ENCODE data around the gene CEP112. TPM values are rescaled to one million over a fixed set of nuclear protein-coding genes. Genes with fewer than 3 reads are reported as not detected.

CEP112 gene
- total and polyA plus RNA-seq, 2 donors (not counting 3 experiments of a cell fraction or from before 2014, with no cell fraction given): 1.5 to 25.3 TPM

GRCh38 chr17:66135219-66135618 is 56.7 kb downstream of the CEP112 start:
- no peaks in the 10 kb centered on the region for H3K36me3 ChIP-seq (ENCODE audit: control insufficient read depth in 2 of 2, extremely low read depth in 1 of 2, insufficient read depth in 2 of 2, low read length in 2 of 2)
- POLR2A ChIA-PET: no interaction called here
- H3K4me1 ChIP-seq (ENCODE audit: control insufficient read depth, extremely low read depth, insufficient read depth, low read length): no peaks in the 10 kb centered on the region
- H3K9ac ChIP-seq (replicated peaks; ENCODE audit: extremely low read depth, insufficient read depth, low read length): no peak overlapping the region
- no peaks in the 10 kb centered on the region for H3K9me3 ChIP-seq (replicated peaks; ENCODE audit: control insufficient read depth, insufficient read depth, low read length)
- no TSS peak for BruUV-seq (replicated peaks)
- DNase-seq (ENCODE audit: low read depth, low spot score) (no peak), FAIRE-seq (no peak)
- TF ChIP-seq FOS (IDR thresholded peaks at IDR 0.05; ENCODE audit: borderline replicate concordance, insufficient read depth, low read length): no peak
- no peak for TF ChIP-seq POLR2AphosphoS5 (IDR thresholded peaks at IDR 0.05; ENCODE audit: insufficient read depth, low read depth, low read length)
- TF ChIP-seq POLR2A (IDR thresholded peaks at IDR 0.05; ENCODE audit: low read depth, low read length): no peak
- no peak for TF ChIP-seq MYC (IDR thresholded peaks at IDR 0.05; ENCODE audit: low read depth, low read length)
- no peak for TF ChIP-seq GATA2 (IDR thresholded peaks at IDR 0.05; ENCODE audit: insufficient read depth, insufficient read length, low read depth, low read length)
- no peak for TF ChIP-seq JUN (IDR thresholded peaks at IDR 0.05; ENCODE audit: borderline replicate concordance, insufficient read depth, insufficient read length, low read depth)
- TF ChIP-seq EZH2 (IDR thresholded peaks at IDR 0.05; ENCODE audit: borderline replicate concordance, low read depth, low read length, severe bottlenecking): no peak
- H3K79me2 ChIP-seq (ENCODE audit: control insufficient read depth, insufficient read depth, low read length): no peaks in the 10 kb centered on the region
- no peak overlapping the region for H3K4me2 ChIP-seq (ENCODE audit: insufficient read depth, low read length)
- no peaks in the 10 kb centered on the region for H3K27me3 ChIP-seq (ENCODE audit: control insufficient read depth in 2 of 2, insufficient read depth in 2 of 2, low read length in 2 of 2)
- H2AFZ ChIP-seq (ENCODE audit: low read depth, low read length): no peak overlapping the region
- dilution Hi-C loops (cut with MboI; ENCODE audit: extremely low pct_ligation_motif_present, low sequenced_read_pairs) (no loop called here), intact Hi-C loops (cut with micrococcal nuclease) (no loop called here)
- CTCF ChIA-PET: interaction anchor here (1.3 to 1.6 kb wide), 2 partner anchors 13 kb away, joined by 3 read pairs; no protein-coding TSS in a partner anchor
- H3K27ac ChIP-seq (ENCODE audit: insufficient read depth, low read depth, low read length): no peak overlapping the region
- H3K9me1 ChIP-seq (replicated peaks; ENCODE audit: control insufficient read depth, extremely low read depth, insufficient read depth, low read length): no peaks in the 10 kb centered on the region
- no peak overlapping the region for H3K4me3 ChIP-seq (replicated peaks in 1 of 3; ENCODE audit: insufficient read depth in 1 of 3, low read depth in 1 of 3, low read length in 3 of 3)
- H4K20me1 ChIP-seq (replicated peaks; ENCODE audit: control insufficient read depth, extremely low read depth, insufficient read depth, low read length): no peaks in the 10 kb centered on the region

GRCh38 chr17:66129759-66130158 is 62.2 kb downstream of the CEP112 start:
- Histone ChIP-seq H3K27ac (ENCODE audit: insufficient read depth, low read depth, low read length) (no peak overlapping the region), H3K9me3 (replicated peaks; ENCODE audit: control insufficient read depth, insufficient read depth, low read length) (no peaks in the 10 kb centered on the region), H3K4me3 (replicated peaks in 1 of 3; ENCODE audit: insufficient read depth in 1 of 3, low read depth in 1 of 3, low read length in 3 of 3) (no peak overlapping the region), H4K20me1 (replicated peaks; ENCODE audit: control insufficient read depth, extremely low read depth, insufficient read depth, low read length) (no peaks in the 10 kb centered on the region), H3K9ac (replicated peaks; ENCODE audit: extremely low read depth, insufficient read depth, low read length) (no peak overlapping the region), H3K79me2 (ENCODE audit: control insufficient read depth, insufficient read depth, low read length) (no peaks in the 10 kb centered on the region), H3K36me3 (ENCODE audit: control insufficient read depth in 2 of 2, extremely low read depth in 1 of 2, insufficient read depth in 2 of 2, low read length in 2 of 2) (no peaks in the 10 kb centered on the region), H3K4me1 (ENCODE audit: control insufficient read depth, extremely low read depth, insufficient read depth, low read length) (no peaks in the 10 kb centered on the region), H3K4me2 (ENCODE audit: insufficient read depth, low read length) (no peak overlapping the region), H3K27me3 (ENCODE audit: control insufficient read depth in 2 of 2, insufficient read depth in 2 of 2, low read length in 2 of 2) (no peaks in the 10 kb centered on the region), H3K9me1 (replicated peaks; ENCODE audit: control insufficient read depth, extremely low read depth, insufficient read depth, low read length) (peaks cover 2% of the 10 kb centered on the region), H2AFZ (ENCODE audit: low read depth, low read length) (no peak overlapping the region)
- no peak for DNase-seq (ENCODE audit: low read depth, low spot score)
- FAIRE-seq: no peak
- POLR2A ChIA-PET: no interaction called here
- dilution Hi-C loops (cut with MboI; ENCODE audit: extremely low pct_ligation_motif_present, low sequenced_read_pairs): no loop called here
- BruUV-seq (replicated peaks): no TSS peak
- TF ChIP-seq POLR2AphosphoS5 (IDR thresholded peaks at IDR 0.05; ENCODE audit: insufficient read depth, low read depth, low read length) (no peak), JUN (IDR thresholded peaks at IDR 0.05; ENCODE audit: borderline replicate concordance, insufficient read depth, insufficient read length, low read depth) (no peak)
- CTCF ChIA-PET: interaction anchor here (0.8 to 1.5 kb wide), 3 partner anchors 9 to 13 kb away, joined by 3 to 5 read pairs (median 5); no protein-coding TSS in a partner anchor
- intact Hi-C loops (cut with micrococcal nuclease): no loop called here

Measured in endothelial cell of umbilical vein (primary cell).